Retinal pigment epithelial cell (primary cell): ENCODE data around the gene DNAJB5.

Experiments
- DNase-seq: peaks from one replicate; pipeline ENCODE4 v3.0.0-alpha.2; 2010; ENCODE audit warnings: low read depth
- H3K4me3 ChIP-seq: 2 replicates; pipeline ENCODE4 v1.5.1; 2011; ENCODE audit warnings: mild to moderate bottlenecking, low read length, control low read depth, moderate library complexity
- TF ChIP-seq, protein P1 (sequence below): conservative IDR thresholded peaks from 2 replicates; pipeline ENCODE4 v1.5.1; 2011; ENCODE audit warnings: low read depth, low read length, control low read depth, inconsistent platforms

Gene DNAJB5

GRCh38 chr9:34958411-34958982 lies 31.0 kb upstream of the DNAJB5 start:
- no peak for DNase-seq
- TF ChIP-seq, protein P1, sequence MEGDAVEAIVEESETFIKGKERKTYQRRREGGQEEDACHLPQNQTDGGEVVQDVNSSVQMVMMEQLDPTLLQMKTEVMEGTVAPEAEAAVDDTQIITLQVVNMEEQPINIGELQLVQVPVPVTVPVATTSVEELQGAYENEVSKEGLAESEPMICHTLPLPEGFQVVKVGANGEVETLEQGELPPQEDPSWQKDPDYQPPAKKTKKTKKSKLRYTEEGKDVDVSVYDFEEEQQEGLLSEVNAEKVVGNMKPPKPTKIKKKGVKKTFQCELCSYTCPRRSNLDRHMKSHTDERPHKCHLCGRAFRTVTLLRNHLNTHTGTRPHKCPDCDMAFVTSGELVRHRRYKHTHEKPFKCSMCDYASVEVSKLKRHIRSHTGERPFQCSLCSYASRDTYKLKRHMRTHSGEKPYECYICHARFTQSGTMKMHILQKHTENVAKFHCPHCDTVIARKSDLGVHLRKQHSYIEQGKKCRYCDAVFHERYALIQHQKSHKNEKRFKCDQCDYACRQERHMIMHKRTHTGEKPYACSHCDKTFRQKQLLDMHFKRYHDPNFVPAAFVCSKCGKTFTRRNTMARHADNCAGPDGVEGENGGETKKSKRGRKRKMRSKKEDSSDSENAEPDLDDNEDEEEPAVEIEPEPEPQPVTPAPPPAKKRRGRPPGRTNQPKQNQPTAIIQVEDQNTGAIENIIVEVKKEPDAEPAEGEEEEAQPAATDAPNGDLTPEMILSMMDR, result no peak
- H3K4me3 ChIP-seq, result peak overlapping the region; percentile 22

DNA sequence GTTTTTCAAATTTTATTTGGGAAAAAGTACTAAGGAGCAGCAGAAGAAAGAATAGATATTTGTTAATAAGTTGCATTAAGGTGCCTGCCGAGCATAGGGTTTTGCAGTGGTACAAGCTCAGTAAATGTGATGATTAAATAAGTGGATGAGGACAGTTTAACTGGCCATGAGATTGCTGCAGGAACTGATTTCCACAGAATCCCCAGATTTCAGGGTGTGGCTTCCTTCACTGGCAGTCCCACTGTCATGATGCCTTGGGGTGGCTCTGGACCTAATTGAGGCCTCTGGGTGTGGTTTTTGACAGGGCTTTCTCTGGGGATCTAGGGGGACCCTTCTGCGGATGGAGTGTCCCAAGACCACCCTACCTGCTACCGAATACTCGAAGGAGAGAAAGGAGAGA lies 30.1 kb upstream of the DNAJB5 start:
- no peak overlapping the region for H3K4me3 ChIP-seq
- DNase-seq, result no peak
- TF ChIP-seq, protein P1, result no peak

GRCh38 chr9:34961574-34962490 lies 27.7 kb upstream of the DNAJB5 start:
- H3K4me3 ChIP-seq, result no peak overlapping the region
- DNase-seq, result no peak
- TF ChIP-seq, protein P1, result no peak

GRCh38 chr9:34962546-34962945 lies 27.0 kb upstream of the DNAJB5 start:
- TF ChIP-seq, protein P1, result no peak
- no peak for DNase-seq

DNA sequence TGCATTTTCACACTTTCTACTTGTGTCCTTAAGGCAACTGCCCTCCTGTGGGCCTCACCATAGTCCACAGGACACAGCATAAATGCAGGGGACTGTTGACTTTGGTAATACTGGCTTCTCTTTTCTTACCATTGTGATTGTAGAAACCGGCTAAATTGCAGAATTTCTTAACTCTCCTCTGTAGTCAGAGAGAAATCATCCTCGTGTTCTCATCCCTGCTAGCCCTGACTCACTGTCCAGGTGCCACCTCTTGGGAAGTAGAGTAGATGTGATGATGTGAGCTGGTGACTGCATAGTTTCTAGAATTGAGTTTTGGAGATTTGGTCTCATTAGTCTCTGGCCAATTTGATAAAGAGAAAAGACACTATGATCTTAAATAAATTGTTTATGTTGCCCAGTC lies 26.0 kb upstream of the DNAJB5 start:
- H3K4me3 ChIP-seq, result no peak overlapping the region
- no peak for DNase-seq
- TF ChIP-seq, protein P1, result no peak

More at GRCh38 chr9:34962546-34962945, 27.0 kb upstream of the DNAJB5 start:
- H3K4me3 ChIP-seq, result no peak overlapping the region

GRCh38 chr9:34964458-34964857 lies 25.1 kb upstream of the DNAJB5 start:
- DNase-seq, result no peak
- H3K4me3 ChIP-seq, result no peak overlapping the region
- TF ChIP-seq, protein P1, result no peak
